ENCODE results near the gene RPUSD1. TPM values are rescaled to one million over a fixed set of nuclear protein-coding genes. Genes with fewer than 3 reads are reported as not detected.

RPUSD1 gene
- total RNA-seq, 1 experiment from 2014 or later = 41.1 TPM

- Histone ChIP-seq H3K4me3 (ENCODE audit: low read depth, low read length, poor library complexity, severe bottlenecking) (no peak overlapping the region), H3K4me1 (ENCODE audit: insufficient read depth, low read length, poor library complexity, severe bottlenecking) (no peaks in the 10 kb centered on the region), H3K9me3 (ENCODE audit: low read depth, low read length, poor library complexity, severe bottlenecking) (peaks cover 2% of the 10 kb centered on the region), H3K36me3 (ENCODE audit: insufficient read depth, low read length, poor library complexity, severe bottlenecking) (no peaks in the 10 kb centered on the region), H3K27ac (ENCODE audit: low read depth, low read length, poor library complexity, severe bottlenecking) (no peak overlapping the region), H3K27me3 (replicated peaks; ENCODE audit: insufficient read depth, low read depth, low read length, poor library complexity) (no peaks in the 10 kb centered on the region)
- TF ChIP-seq EZH2 (IDR thresholded peaks at IDR 0.05; ENCODE audit: borderline replicate concordance, low read depth, low read length, poor library complexity, severe bottlenecking) (no peak), CTCF (conservative IDR thresholded peaks at IDR 0.05; ENCODE audit: low read depth, low read length) (no peak)
- intact Hi-C loops (cut with micrococcal nuclease; ENCODE audit: unreplicated experiment) = no loop called here
- POLR2A ChIA-PET (ENCODE audit: low non-redundant PET) = no interaction called here
- CTCF ChIA-PET = no interaction called here
- DNase-seq (ENCODE audit: low spot score) = no peak
- no TSS peak for BruUV-seq (replicated peaks)
Observed at GRCh38 chr16:835373-835772, 47.2 kb upstream of the RPUSD1 start.

- TF ChIP-seq CTCF (conservative IDR thresholded peaks at IDR 0.05; ENCODE audit: low read depth, low read length) (no peak), EZH2 (IDR thresholded peaks at IDR 0.05; ENCODE audit: borderline replicate concordance, low read depth, low read length, poor library complexity, severe bottlenecking) (no peak)
- no peak for DNase-seq (ENCODE audit: low spot score)
- no peaks in the 10 kb centered on the region for H3K4me1 ChIP-seq (ENCODE audit: insufficient read depth, low read length, poor library complexity, severe bottlenecking)
- intact Hi-C loops (cut with micrococcal nuclease; ENCODE audit: unreplicated experiment) = no loop called here
- H3K27me3 ChIP-seq (replicated peaks; ENCODE audit: insufficient read depth, low read depth, low read length, poor library complexity) = no peaks in the 10 kb centered on the region
- no TSS peak for BruUV-seq (replicated peaks)
- no peak overlapping the region for H3K4me3 ChIP-seq (ENCODE audit: low read depth, low read length, poor library complexity, severe bottlenecking)
- H3K27ac ChIP-seq (ENCODE audit: low read depth, low read length, poor library complexity, severe bottlenecking) = no peak overlapping the region
- ChIA-PET CTCF (no interaction called here), POLR2A (ENCODE audit: low non-redundant PET) (no interaction called here)
- peaks cover 2% of the 10 kb centered on the region for H3K9me3 ChIP-seq (ENCODE audit: low read depth, low read length, poor library complexity, severe bottlenecking)
- H3K36me3 ChIP-seq (ENCODE audit: insufficient read depth, low read length, poor library complexity, severe bottlenecking) = no peaks in the 10 kb centered on the region
Observed at GRCh38 chr16:833411-833810, 45.2 kb upstream of the RPUSD1 start.

GRCh38 chr16:832652-833336, 44.6 kb upstream of the RPUSD1 start:
- Histone ChIP-seq H3K27ac (ENCODE audit: low read depth, low read length, poor library complexity, severe bottlenecking) (no peak overlapping the region), H3K36me3 (ENCODE audit: insufficient read depth, low read length, poor library complexity, severe bottlenecking) (no peaks in the 10 kb centered on the region), H3K4me3 (ENCODE audit: low read depth, low read length, poor library complexity, severe bottlenecking) (no peak overlapping the region), H3K27me3 (replicated peaks; ENCODE audit: insufficient read depth, low read depth, low read length, poor library complexity) (no peaks in the 10 kb centered on the region), H3K9me3 (ENCODE audit: low read depth, low read length, poor library complexity, severe bottlenecking) (peaks cover 2% of the 10 kb centered on the region), H3K4me1 (ENCODE audit: insufficient read depth, low read length, poor library complexity, severe bottlenecking) (no peaks in the 10 kb centered on the region)
- no TSS peak for BruUV-seq (replicated peaks)
- TF ChIP-seq EZH2 (IDR thresholded peaks at IDR 0.05; ENCODE audit: borderline replicate concordance, low read depth, low read length, poor library complexity, severe bottlenecking) (no peak), CTCF (conservative IDR thresholded peaks at IDR 0.05; ENCODE audit: low read depth, low read length) (no peak)
- no peak for DNase-seq (ENCODE audit: low spot score)
- intact Hi-C loops (cut with micrococcal nuclease; ENCODE audit: unreplicated experiment) = no loop called here
- ChIA-PET POLR2A (ENCODE audit: low non-redundant PET) (no interaction called here), CTCF (no interaction called here)

Measured in A673 (cell line).